Measurements from ENCODE around the gene FOXA3. TPM values are rescaled to one million over a fixed set of nuclear protein-coding genes. Genes with fewer than 3 reads are reported as not detected.

The FOXA3 gene
- total RNA-seq, 1 experiment from 2014 or later = 2.6 TPM

GRCh38 chr19:45873219-45873772 is 9.2 kb downstream of the FOXA3 start:
- no peak for DNase-seq (ENCODE audit: low read depth)

GRCh38 chr19:45874620-45874966 is 10.5 kb downstream of the FOXA3 start:
- no peak for DNase-seq (ENCODE audit: low read depth)

- no peak for DNase-seq (ENCODE audit: low read depth)
These were observed 12.0 kb downstream of the FOXA3 start for GRCh38 chr19:45876161-45876410.

- DNase-seq (ENCODE audit: low read depth) = peak; percentile 69
These were observed 12.5 kb downstream of the FOXA3 start for GRCh38 chr19:45876411-45877197.

- no peak for DNase-seq (ENCODE audit: low read depth)
These were observed 14.1 kb downstream of the FOXA3 start for GRCh38 chr19:45878043-45878794.

GRCh38 chr19:45879055-45879454 is 14.9 kb downstream of the FOXA3 start:
- DNase-seq (ENCODE audit: low read depth) = no peak

- DNase-seq (ENCODE audit: low read depth) = no peak
These were observed 15.8 kb downstream of the FOXA3 start for GRCh38 chr19:45879971-45880370.

- DNase-seq (ENCODE audit: low read depth) = no peak
These were observed 17.2 kb downstream of the FOXA3 start for GRCh38 chr19:45881082-45881908.

- DNase-seq (ENCODE audit: low read depth) = no peak
These were observed 17.9 kb downstream of the FOXA3 start for GRCh38 chr19:45881909-45882528.

- DNase-seq (ENCODE audit: low read depth) = peak; percentile 89
These were observed 18.8 kb downstream of the FOXA3 start for GRCh38 chr19:45882652-45883585.

- no peak for DNase-seq (ENCODE audit: low read depth)
These were observed 19.4 kb downstream of the FOXA3 start for GRCh38 chr19:45883586-45883880.

GRCh38 chr19:45883881-45884681 is 20.0 kb downstream of the FOXA3 start:
- no peak for DNase-seq (ENCODE audit: low read depth)

GRCh38 chr19:45884682-45885555 is 20.8 kb downstream of the FOXA3 start:
- peak; percentile 38 for DNase-seq (ENCODE audit: low read depth)

- peak; percentile 93 for DNase-seq (ENCODE audit: low read depth)
These were observed 21.7 kb downstream of the FOXA3 start, which contains the start of gene IRF2BP1 for GRCh38 chr19:45885556-45886426. Gene IRF2BP1 (minus strand): TSS chr19:45886141. CDS start chr19:45885774, 367 bp downstream.

- DNase-seq (ENCODE audit: low read depth) = peak; percentile 93
These were observed 22.5 kb downstream of the FOXA3 start for GRCh38 chr19:45886427-45887199.

- no peak for DNase-seq (ENCODE audit: low read depth)
These were observed 23.1 kb downstream of the FOXA3 start for GRCh38 chr19:45887200-45887710.
